Stimulated activated CD4-positive, alpha-beta T cell treated with anti-CD3 and anti-CD28 coated beads, Interleukin-2, amount 100 ng/mL, for 4 hours (primary cell): ENCODE results near the gene PLCB4.

Experiments
- DNase-seq: peaks from one replicate; pipeline ENCODE4 v3.0.0-alpha.2; 2020; ENCODE audit warnings: low read depth

Gene PLCB4

GRCh38 chr20:9223296-9223695 is 154.4 kb downstream of the PLCB4 start:
- no peak for DNase-seq

- no peak for DNase-seq
Observed at GRCh38 chr20:9225879-9226278, 157.0 kb downstream of the PLCB4 start.

- DNase-seq, result no peak
Observed at GRCh38 chr20:9227896-9228615, 159.2 kb downstream of the PLCB4 start.

- DNase-seq, result no peak
Observed at GRCh38 chr20:9228774-9229450, 160.0 kb downstream of the PLCB4 start.

GRCh38 chr20:9230406-9230805 is 161.5 kb downstream of the PLCB4 start:
- no peak for DNase-seq

GRCh38 chr20:9233804-9234203 is 164.9 kb downstream of the PLCB4 start:
- no peak for DNase-seq

GRCh38 chr20:9235518-9235917 is 166.6 kb downstream of the PLCB4 start:
- DNase-seq, result no peak

- no peak for DNase-seq
Observed at GRCh38 chr20:9236458-9236857, 167.6 kb downstream of the PLCB4 start.

GRCh38 chr20:9241232-9241692 is 172.4 kb downstream of the PLCB4 start:
- no peak for DNase-seq

GRCh38 chr20:9241721-9242427 is 173.0 kb downstream of the PLCB4 start:
- DNase-seq, result no peak

- DNase-seq, result no peak
Observed at GRCh38 chr20:9243986-9244385, 175.1 kb downstream of the PLCB4 start.

- DNase-seq, result no peak
Observed at GRCh38 chr20:9244811-9245210, 175.9 kb downstream of the PLCB4 start.

- no peak for DNase-seq
Observed at GRCh38 chr20:9246731-9247130, 177.8 kb downstream of the PLCB4 start.

GRCh38 chr20:9250511-9250910 is 181.6 kb downstream of the PLCB4 start:
- no peak for DNase-seq

GRCh38 chr20:9253006-9253539 is 184.2 kb downstream of the PLCB4 start:
- DNase-seq, result no peak

- no peak for DNase-seq
Observed at GRCh38 chr20:9255171-9255570, 186.3 kb downstream of the PLCB4 start.

- DNase-seq, result no peak
Observed at GRCh38 chr20:9256393-9256792, 187.5 kb downstream of the PLCB4 start.

- DNase-seq, result no peak
Observed at GRCh38 chr20:9258901-9259300, 190.0 kb downstream of the PLCB4 start.

GRCh38 chr20:9260027-9260426 is 191.1 kb downstream of the PLCB4 start:
- no peak for DNase-seq

GRCh38 chr20:9261781-9262180 is 192.9 kb downstream of the PLCB4 start:
- no peak for DNase-seq

- DNase-seq, result no peak
Observed at GRCh38 chr20:9262653-9263194, 193.8 kb downstream of the PLCB4 start.

- no peak for DNase-seq
Observed at GRCh38 chr20:9269280-9269971, 200.5 kb downstream of the PLCB4 start.
